Mammary epithelial cell (primary cell): ENCODE results near the gene CDRT15L2.
"Not testable (repeated sequence)": the region's sequence is repeated elsewhere in the genome, so short reads cannot be mapped to it uniquely, and the experiment has no call there.

Source experiments
- EZH2 ChIP-seq: IDR thresholded peaks from 2 replicates; pipeline ENCODE4 v1.6.1; 2012; ENCODE audit warnings: low read length, inconsistent platforms, borderline replicate concordance
- TF ChIP-seq, protein P1 (sequence below), 2 donors: IDR thresholded peaks in 1 of 2; conservative IDR thresholded peaks in 1 of 2; 2 replicates each; pipeline ENCODE4 v1.5.1; 2011 to 2012; ENCODE audit warnings: inconsistent platforms in 2 of 2, low read length in 2 of 2, mild to moderate bottlenecking in 2 of 2, control low read depth in 1 of 2, low read depth in 1 of 2; ENCODE audit not compliant: insufficient read depth in 1 of 2; ENCODE audit errors: extremely low read depth in 1 of 2

GRCh38 chr17:20541853-20542546 is 37.5 kb upstream of the CDRT15L2 start:
- TF ChIP-seq, protein P1, sequence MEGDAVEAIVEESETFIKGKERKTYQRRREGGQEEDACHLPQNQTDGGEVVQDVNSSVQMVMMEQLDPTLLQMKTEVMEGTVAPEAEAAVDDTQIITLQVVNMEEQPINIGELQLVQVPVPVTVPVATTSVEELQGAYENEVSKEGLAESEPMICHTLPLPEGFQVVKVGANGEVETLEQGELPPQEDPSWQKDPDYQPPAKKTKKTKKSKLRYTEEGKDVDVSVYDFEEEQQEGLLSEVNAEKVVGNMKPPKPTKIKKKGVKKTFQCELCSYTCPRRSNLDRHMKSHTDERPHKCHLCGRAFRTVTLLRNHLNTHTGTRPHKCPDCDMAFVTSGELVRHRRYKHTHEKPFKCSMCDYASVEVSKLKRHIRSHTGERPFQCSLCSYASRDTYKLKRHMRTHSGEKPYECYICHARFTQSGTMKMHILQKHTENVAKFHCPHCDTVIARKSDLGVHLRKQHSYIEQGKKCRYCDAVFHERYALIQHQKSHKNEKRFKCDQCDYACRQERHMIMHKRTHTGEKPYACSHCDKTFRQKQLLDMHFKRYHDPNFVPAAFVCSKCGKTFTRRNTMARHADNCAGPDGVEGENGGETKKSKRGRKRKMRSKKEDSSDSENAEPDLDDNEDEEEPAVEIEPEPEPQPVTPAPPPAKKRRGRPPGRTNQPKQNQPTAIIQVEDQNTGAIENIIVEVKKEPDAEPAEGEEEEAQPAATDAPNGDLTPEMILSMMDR (conservative IDR thresholded peaks at IDR 0.05 in 1 of 2, IDR thresholded peaks at IDR 0.05 in 1 of 2; ENCODE audit: extremely low read depth in 1 of 2, insufficient read depth in 1 of 2, low read depth in 1 of 2, low read length in 2 of 2), result not testable (repeated sequence)
- not testable (repeated sequence) for TF ChIP-seq EZH2
